Tibial nerve (tissue), 4 donors: ENCODE measurements around the gene ASXL1.
"Not testable (repeated sequence)": the region's sequence is repeated elsewhere in the genome, so short reads cannot be mapped to it uniquely, and the experiment has no call there.

ENCODE experiments used
- CTCF ChIP-seq, 5 experiments: fragments of 200-600 bp in 3 of 5; fragments of 450-650 bp in 2 of 5; sonication (generic) in 3 of 5; IDR thresholded peaks; one replicate each; pipeline ENCODE4 v1.5.1; 2016 to 2019; ENCODE audit warnings: antibody characterized with exemption in 5 of 5, mild to moderate bottlenecking in 3 of 5, moderate library complexity in 2 of 5
- EP300 ChIP-seq, 2 donors: sonication (generic); formaldehyde crosslinking; IDR thresholded peaks; one replicate each; pipeline ENCODE4 v1.6.1; 2017; ENCODE audit warnings: antibody characterized with exemption in 2 of 2, mild to moderate bottlenecking in 1 of 2
- POLR2A ChIP-seq, 2 donors: fragments of 450-650 bp; IDR thresholded peaks; one replicate each; pipeline ENCODE4 v1.6.1; 2017; ENCODE audit warnings: antibody characterized with exemption in 2 of 2, mild to moderate bottlenecking in 2 of 2, moderate library complexity in 2 of 2

GRCh38 chr20:32322260-32322659 is 35.9 kb upstream of the ASXL1 start:
- not testable (repeated sequence) for TF ChIP-seq CTCF, POLR2A, EP300 (IDR thresholded peaks at IDR 0.05)
